Measurements from ENCODE around the gene PTH1R. TPM values are rescaled to one million over a fixed set of nuclear protein-coding genes. Genes with fewer than 3 reads are reported as not detected.

The PTH1R gene
- total RNA-seq, result not detected

- CTCF ChIA-PET, result interaction anchor here (1.0 to 1.7 kb wide), 3 partner anchors 11 to 32 kb away, joined by 3 to 4 read pairs (median 3); no protein-coding TSS in a partner anchor
- Mint-ChIP-seq H3K36me3 (ENCODE audit: low read depth) (no peaks in the 10 kb centered on the region), H3K4me3 (no peak within 1 kb of the TSS), H3K4me1 (ENCODE audit: low read depth) (peaks cover 6% of the 10 kb centered on the region), H3K27me3 (ENCODE audit: low read depth) (peaks cover 22% of the 10 kb centered on the region), H3K27ac (no peak within 1 kb of the TSS), H3K9me3 (no peaks in the 10 kb centered on the region)
- no peak for DNase-seq
- intact Hi-C loops (cut with micrococcal nuclease), result no loop called here
Measured at GRCh38 chr3:46877406-46878125, at the start of gene PTH1R. Gene PTH1R (plus strand): TSS chr3:46877721. CDS start chr3:46883560, 5,839 bp downstream.

GRCh38 chr3:46829699-46830208 lies 47.8 kb upstream of the PTH1R start:
- Mint-ChIP-seq H3K36me3 (ENCODE audit: low read depth) (no peaks in the 10 kb centered on the region), H3K4me3 (no peak overlapping the region), H3K27ac (no peak overlapping the region), H3K27me3 (ENCODE audit: low read depth) (peaks cover 3% of the 10 kb centered on the region), H3K9me3 (no peaks in the 10 kb centered on the region), H3K4me1 (ENCODE audit: low read depth) (peaks cover 8% of the 10 kb centered on the region)
- peak; percentile 65 for DNase-seq
- CTCF ChIA-PET, result interaction anchor here (0.6 kb wide), 1 partner anchor 317 kb away, joined by 3 read pairs; no protein-coding TSS in a partner anchor
- intact Hi-C loops (cut with micrococcal nuclease), result no loop called here

GRCh38 chr3:46830801-46831200 lies 46.7 kb upstream of the PTH1R start:
- Mint-ChIP-seq H3K27me3 (ENCODE audit: low read depth) (peaks cover 3% of the 10 kb centered on the region), H3K36me3 (ENCODE audit: low read depth) (no peaks in the 10 kb centered on the region), H3K9me3 (no peaks in the 10 kb centered on the region), H3K4me1 (ENCODE audit: low read depth) (peaks cover 8% of the 10 kb centered on the region), H3K27ac (no peak overlapping the region), H3K4me3 (no peak overlapping the region)
- intact Hi-C loops (cut with micrococcal nuclease), result no loop called here
- CTCF ChIA-PET, result no interaction called here
- DNase-seq, result no peak

- DNase-seq, result no peak
- peaks cover 8% of the 10 kb centered on the region for H3K4me1 Mint-ChIP-seq (ENCODE audit: low read depth)
- peaks cover 3% of the 10 kb centered on the region for H3K27me3 Mint-ChIP-seq (ENCODE audit: low read depth)
- no peak overlapping the region for H3K27ac Mint-ChIP-seq
- CTCF ChIA-PET, result no interaction called here
- H3K36me3 Mint-ChIP-seq (ENCODE audit: low read depth), result no peaks in the 10 kb centered on the region
- intact Hi-C loops (cut with micrococcal nuclease), result no loop called here
- H3K4me3 Mint-ChIP-seq, result no peak overlapping the region
- H3K9me3 Mint-ChIP-seq, result no peaks in the 10 kb centered on the region
Measured at GRCh38 chr3:46831316-46831715, 46.2 kb upstream of the PTH1R start.

GRCh38 chr3:46831841-46832240 lies 45.7 kb upstream of the PTH1R start:
- Mint-ChIP-seq H3K4me1 (ENCODE audit: low read depth) (peaks cover 8% of the 10 kb centered on the region), H3K27ac (no peak overlapping the region), H3K4me3 (no peak overlapping the region), H3K9me3 (no peaks in the 10 kb centered on the region), H3K27me3 (ENCODE audit: low read depth) (no peaks in the 10 kb centered on the region), H3K36me3 (ENCODE audit: low read depth) (no peaks in the 10 kb centered on the region)
- CTCF ChIA-PET, result no interaction called here
- no peak for DNase-seq
- intact Hi-C loops (cut with micrococcal nuclease), result no loop called here

GRCh38 chr3:46833346-46834300 lies 43.9 kb upstream of the PTH1R start:
- Mint-ChIP-seq H3K4me3 (no peak overlapping the region), H3K36me3 (ENCODE audit: low read depth) (no peaks in the 10 kb centered on the region), H3K27me3 (ENCODE audit: low read depth) (no peaks in the 10 kb centered on the region), H3K4me1 (ENCODE audit: low read depth) (peaks cover 8% of the 10 kb centered on the region), H3K27ac (no peak overlapping the region), H3K9me3 (peaks cover 10% of the 10 kb centered on the region)
- no peak for DNase-seq
- CTCF ChIA-PET, result interaction anchor here (0.6 to 1.0 kb wide), 2 partner anchors 12 to 13 kb away, joined by 4 to 5 read pairs; no protein-coding TSS in a partner anchor
- intact Hi-C loops (cut with micrococcal nuclease), result no loop called here

GRCh38 chr3:46835054-46835453 lies 42.5 kb upstream of the PTH1R start:
- DNase-seq, result no peak
- Mint-ChIP-seq H3K27ac (no peak overlapping the region), H3K27me3 (ENCODE audit: low read depth) (no peaks in the 10 kb centered on the region), H3K4me1 (ENCODE audit: low read depth) (no peaks in the 10 kb centered on the region), H3K9me3 (peaks cover 16% of the 10 kb centered on the region), H3K4me3 (no peak overlapping the region), H3K36me3 (ENCODE audit: low read depth) (no peaks in the 10 kb centered on the region)
- CTCF ChIA-PET, result interaction anchor here (0.6 to 1.0 kb wide), 2 partner anchors 12 to 135 kb away, joined by 4 to 5 read pairs; no protein-coding TSS in a partner anchor
- intact Hi-C loops (cut with micrococcal nuclease), result no loop called here

GRCh38 chr3:46835491-46835890 lies 42.0 kb upstream of the PTH1R start:
- H3K9me3 Mint-ChIP-seq, result peaks cover 20% of the 10 kb centered on the region

GRCh38 chr3:46838301-46838700 lies 39.2 kb upstream of the PTH1R start:
- Mint-ChIP-seq H3K9me3 (peaks cover 36% of the 10 kb centered on the region), H3K36me3 (ENCODE audit: low read depth) (peaks cover 2% of the 10 kb centered on the region)
- CTCF ChIA-PET, result no interaction called here

More at GRCh38 chr3:46835491-46835890, 42.0 kb upstream of the PTH1R start:
- Mint-ChIP-seq H3K4me3 (no peak overlapping the region), H3K27ac (no peak overlapping the region), H3K4me1 (ENCODE audit: low read depth) (no peaks in the 10 kb centered on the region), H3K27me3 (ENCODE audit: low read depth) (no peaks in the 10 kb centered on the region), H3K36me3 (ENCODE audit: low read depth) (no peaks in the 10 kb centered on the region)
- no peak for DNase-seq
- intact Hi-C loops (cut with micrococcal nuclease), result no loop called here
- CTCF ChIA-PET, result interaction anchor here (0.6 kb wide), 1 partner anchor 134 kb away, joined by 4 read pairs; no protein-coding TSS in a partner anchor

GRCh38 chr3:46840491-46840890 lies 37.0 kb upstream of the PTH1R start:
- DNase-seq, result no peak
- intact Hi-C loops (cut with micrococcal nuclease), result no loop called here
- H3K4me1 Mint-ChIP-seq (ENCODE audit: low read depth), result peaks cover 3% of the 10 kb centered on the region
- H3K36me3 Mint-ChIP-seq (ENCODE audit: low read depth), result peaks cover 2% of the 10 kb centered on the region
- H3K27me3 Mint-ChIP-seq (ENCODE audit: low read depth), result no peaks in the 10 kb centered on the region
- H3K9me3 Mint-ChIP-seq, result peaks cover 36% of the 10 kb centered on the region
- CTCF ChIA-PET, result interaction anchor here (0.7 kb wide), 1 partner anchor 32 kb away, joined by 3 read pairs; no protein-coding TSS in a partner anchor
- H3K4me3 Mint-ChIP-seq, result no peak overlapping the region
- H3K27ac Mint-ChIP-seq, result no peak overlapping the region

More at GRCh38 chr3:46838301-46838700, 39.2 kb upstream of the PTH1R start:
- Mint-ChIP-seq H3K4me1 (ENCODE audit: low read depth) (no peaks in the 10 kb centered on the region), H3K4me3 (no peak overlapping the region), H3K27ac (no peak overlapping the region), H3K27me3 (ENCODE audit: low read depth) (no peaks in the 10 kb centered on the region)
- intact Hi-C loops (cut with micrococcal nuclease), result no loop called here
- no peak for DNase-seq

GRCh38 chr3:46843508-46843907 lies 34.0 kb upstream of the PTH1R start:
- Mint-ChIP-seq H3K27me3 (ENCODE audit: low read depth) (no peaks in the 10 kb centered on the region), H3K4me1 (ENCODE audit: low read depth) (peaks cover 7% of the 10 kb centered on the region), H3K4me3 (no peak overlapping the region), H3K36me3 (ENCODE audit: low read depth) (peaks cover 2% of the 10 kb centered on the region), H3K9me3 (peaks cover 27% of the 10 kb centered on the region), H3K27ac (no peak overlapping the region)
- intact Hi-C loops (cut with micrococcal nuclease), result no loop called here
- CTCF ChIA-PET, result no interaction called here
- DNase-seq, result no peak

- Mint-ChIP-seq H3K9me3 (peaks cover 20% of the 10 kb centered on the region), H3K36me3 (ENCODE audit: low read depth) (peaks cover 2% of the 10 kb centered on the region), H3K27me3 (ENCODE audit: low read depth) (no peaks in the 10 kb centered on the region), H3K4me1 (ENCODE audit: low read depth) (peaks cover 7% of the 10 kb centered on the region), H3K4me3 (no peak overlapping the region), H3K27ac (no peak overlapping the region)
- intact Hi-C loops (cut with micrococcal nuclease), result no loop called here
- CTCF ChIA-PET, result no interaction called here
- DNase-seq, result no peak
Measured at GRCh38 chr3:46844397-46844796, 33.1 kb upstream of the PTH1R start.

Data from activated naive CD4-positive, alpha-beta T cell treated with anti-CD3 and anti-CD28 coated beads for 36 hours (primary cell).